RWPE2 (cell line): ENCODE measurements around the gene NDRG4.

Source experiments
- ATAC-seq: fragments of 200-7000 bp; cut with Tn5 transposase; 3 replicates; pipeline ENCODE4 v1.9.1; 2021; ENCODE audit warnings: low read depth
- DNase-seq: peaks from one replicate; pipeline ENCODE4 v3.0.0-alpha.2; 2020; ENCODE audit warnings: low spot score
- H3K27ac ChIP-seq: fragments of 450-650 bp; 2 replicates; pipeline ENCODE4 v1.5.1; 2017; ENCODE audit warnings: mild to moderate bottlenecking; ENCODE audit not compliant: poor library complexity, severe bottlenecking
- H3K27me3 ChIP-seq: fragments of 250-450 bp; sonication (Bioruptor Pico); 2 replicates; pipeline ENCODE4 v1.5.1; 2021; ENCODE audit warnings: mild to moderate bottlenecking, moderate library complexity; ENCODE audit not compliant: insufficient read depth, poor library complexity, severe bottlenecking
- H3K36me3 ChIP-seq: fragments of 250-450 bp; sonication (Bioruptor Pico); 2 replicates; pipeline ENCODE4 v1.5.1; 2020; ENCODE audit warnings: low read depth, mild to moderate bottlenecking, moderate library complexity
- H3K4me1 ChIP-seq: fragments of 250-450 bp; sonication (Bioruptor Pico); 2 replicates; pipeline ENCODE4 v1.5.1; 2021; ENCODE audit warnings: mild to moderate bottlenecking, moderate library complexity; ENCODE audit not compliant: insufficient read depth, poor library complexity, severe bottlenecking
- H3K4me3 ChIP-seq: fragments of 250-450 bp; sonication (Bioruptor Pico); 2 replicates; pipeline ENCODE4 v1.5.1; 2021; ENCODE audit warnings: mild to moderate bottlenecking, moderate library complexity; ENCODE audit not compliant: severe bottlenecking
- H3K9me3 ChIP-seq: fragments of 250-450 bp; sonication (Bioruptor Pico); 2 replicates; pipeline ENCODE4 v1.5.1; 2021; ENCODE audit warnings: mild to moderate bottlenecking, moderate library complexity; ENCODE audit not compliant: severe bottlenecking
- TF ChIP-seq, protein P1 (sequence below): fragments of 450-650 bp; IDR thresholded peaks from one replicate; pipeline ENCODE4 v1.5.1; 2017; ENCODE audit warnings: mild to moderate bottlenecking, moderate library complexity; ENCODE audit not compliant: poor library complexity, severe bottlenecking

NDRG4 gene

DNA sequence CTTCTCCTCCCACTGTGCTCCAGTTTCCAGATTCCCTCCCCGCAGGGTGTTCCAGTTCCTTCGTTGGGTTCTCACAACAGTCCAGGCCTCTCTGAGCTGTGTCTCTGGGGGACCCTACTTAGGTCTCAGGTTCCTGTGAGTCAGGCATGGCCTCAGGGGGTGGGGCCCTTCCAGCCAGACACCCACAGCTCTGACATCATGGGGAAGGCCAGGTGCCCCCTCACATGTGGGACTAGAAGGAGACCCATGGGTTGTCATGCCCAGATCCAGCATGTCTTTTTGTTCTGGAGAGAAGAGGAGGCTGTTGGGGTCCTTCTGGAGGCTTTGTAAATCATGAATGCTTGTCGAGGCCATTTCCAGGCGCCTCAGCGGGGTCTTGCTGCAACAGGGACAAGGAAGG lies 32.0 kb upstream of the NDRG4 start:
- H3K4me1 ChIP-seq = no peaks in the 10 kb centered on the region
- TF ChIP-seq, protein P1, sequence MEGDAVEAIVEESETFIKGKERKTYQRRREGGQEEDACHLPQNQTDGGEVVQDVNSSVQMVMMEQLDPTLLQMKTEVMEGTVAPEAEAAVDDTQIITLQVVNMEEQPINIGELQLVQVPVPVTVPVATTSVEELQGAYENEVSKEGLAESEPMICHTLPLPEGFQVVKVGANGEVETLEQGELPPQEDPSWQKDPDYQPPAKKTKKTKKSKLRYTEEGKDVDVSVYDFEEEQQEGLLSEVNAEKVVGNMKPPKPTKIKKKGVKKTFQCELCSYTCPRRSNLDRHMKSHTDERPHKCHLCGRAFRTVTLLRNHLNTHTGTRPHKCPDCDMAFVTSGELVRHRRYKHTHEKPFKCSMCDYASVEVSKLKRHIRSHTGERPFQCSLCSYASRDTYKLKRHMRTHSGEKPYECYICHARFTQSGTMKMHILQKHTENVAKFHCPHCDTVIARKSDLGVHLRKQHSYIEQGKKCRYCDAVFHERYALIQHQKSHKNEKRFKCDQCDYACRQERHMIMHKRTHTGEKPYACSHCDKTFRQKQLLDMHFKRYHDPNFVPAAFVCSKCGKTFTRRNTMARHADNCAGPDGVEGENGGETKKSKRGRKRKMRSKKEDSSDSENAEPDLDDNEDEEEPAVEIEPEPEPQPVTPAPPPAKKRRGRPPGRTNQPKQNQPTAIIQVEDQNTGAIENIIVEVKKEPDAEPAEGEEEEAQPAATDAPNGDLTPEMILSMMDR = no peak
- ATAC-seq (no peak), DNase-seq (no peak)
- no peaks in the 10 kb centered on the region for H3K9me3 ChIP-seq
- H3K27ac ChIP-seq = no peak overlapping the region
- no peak overlapping the region for H3K4me3 ChIP-seq
- no peaks in the 10 kb centered on the region for H3K36me3 ChIP-seq
- peaks cover 32% of the 10 kb centered on the region for H3K27me3 ChIP-seq

DNA sequence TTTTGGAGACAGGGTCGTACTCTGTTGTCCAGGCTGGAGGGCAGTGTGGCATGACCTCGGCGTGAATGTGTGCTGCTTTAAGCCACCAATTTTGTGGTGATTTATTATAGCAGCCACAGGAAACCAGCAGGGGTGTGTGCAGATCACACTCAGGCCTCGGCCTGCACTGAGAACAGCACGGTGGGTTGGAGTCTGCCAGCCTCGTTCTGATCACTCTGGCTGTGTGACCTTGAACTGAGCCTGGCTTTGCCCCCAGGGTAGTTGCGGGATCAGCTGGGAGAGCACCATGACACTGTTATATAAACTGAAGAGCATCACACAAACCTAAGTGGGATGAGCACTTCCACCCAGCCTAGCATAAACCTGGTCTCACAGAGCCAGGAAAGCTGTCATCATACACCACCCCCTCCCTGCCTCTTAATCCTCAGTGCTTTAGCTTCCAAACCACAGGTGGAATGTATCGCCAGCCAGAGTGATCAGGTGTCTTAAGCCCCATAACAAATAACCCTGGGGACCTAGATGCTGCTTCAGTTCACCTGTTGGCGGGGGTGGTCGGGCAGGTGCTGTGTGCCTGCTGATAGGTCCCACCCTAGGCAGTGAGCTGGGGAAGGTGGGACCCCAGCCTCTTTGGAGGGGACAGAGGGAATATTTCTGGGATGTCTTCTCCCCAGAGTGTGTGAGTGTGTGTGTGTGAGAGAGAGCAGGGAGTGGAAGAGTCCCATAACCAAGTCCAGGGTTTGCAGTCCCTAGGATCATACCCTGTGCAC lies 28.6 kb upstream of the NDRG4 start:
- TF ChIP-seq, protein P1 = no peak
- DNase-seq = no peak
- H3K4me1 ChIP-seq = no peaks in the 10 kb centered on the region

GRCh38 chr16:58472266-58472665 lies 27.7 kb upstream of the NDRG4 start:
- H3K27ac ChIP-seq = no peak overlapping the region
- no peak overlapping the region for H3K4me3 ChIP-seq
- DNase-seq = no peak
- H3K36me3 ChIP-seq = no peaks in the 10 kb centered on the region
- TF ChIP-seq, protein P1 = no peak
- ATAC-seq = no peak
- H3K4me1 ChIP-seq = no peaks in the 10 kb centered on the region
- H3K27me3 ChIP-seq = no peaks in the 10 kb centered on the region
- no peaks in the 10 kb centered on the region for H3K9me3 ChIP-seq

More for the DNA sequence above, 28.6 kb upstream of the NDRG4 start:
- Histone ChIP-seq H3K4me3 (no peak overlapping the region), H3K27ac (no peak overlapping the region), H3K9me3 (no peaks in the 10 kb centered on the region), H3K36me3 (no peaks in the 10 kb centered on the region), H3K27me3 (peaks cover 2% of the 10 kb centered on the region)
- ATAC-seq = no peak

DNA sequence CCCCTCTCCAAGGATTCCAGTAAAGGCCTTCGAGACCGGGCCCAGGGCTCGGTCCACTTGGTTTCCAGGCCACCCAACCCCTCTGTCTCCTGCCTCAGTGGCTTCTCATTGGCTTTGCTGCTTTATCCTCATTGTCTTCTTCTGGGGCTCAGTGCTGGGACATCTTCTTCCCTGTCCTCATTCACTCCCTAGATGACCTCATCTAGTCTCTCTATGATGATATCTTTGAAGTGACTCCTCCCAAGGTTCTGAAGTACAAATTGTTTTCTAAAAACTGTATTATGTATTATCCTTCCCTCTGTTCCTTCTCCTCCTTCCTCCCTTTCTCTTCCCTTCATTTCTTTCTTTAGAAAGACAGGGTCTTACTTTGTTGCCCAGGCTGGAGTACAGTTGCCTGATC lies 27.1 kb upstream of the NDRG4 start:
- ATAC-seq (no peak), DNase-seq (no peak)
- Histone ChIP-seq H3K4me1 (no peaks in the 10 kb centered on the region), H3K27me3 (no peaks in the 10 kb centered on the region), H3K4me3 (no peak overlapping the region), H3K27ac (no peak overlapping the region), H3K36me3 (no peaks in the 10 kb centered on the region), H3K9me3 (no peaks in the 10 kb centered on the region)
- TF ChIP-seq, protein P1 = no peak

DNA sequence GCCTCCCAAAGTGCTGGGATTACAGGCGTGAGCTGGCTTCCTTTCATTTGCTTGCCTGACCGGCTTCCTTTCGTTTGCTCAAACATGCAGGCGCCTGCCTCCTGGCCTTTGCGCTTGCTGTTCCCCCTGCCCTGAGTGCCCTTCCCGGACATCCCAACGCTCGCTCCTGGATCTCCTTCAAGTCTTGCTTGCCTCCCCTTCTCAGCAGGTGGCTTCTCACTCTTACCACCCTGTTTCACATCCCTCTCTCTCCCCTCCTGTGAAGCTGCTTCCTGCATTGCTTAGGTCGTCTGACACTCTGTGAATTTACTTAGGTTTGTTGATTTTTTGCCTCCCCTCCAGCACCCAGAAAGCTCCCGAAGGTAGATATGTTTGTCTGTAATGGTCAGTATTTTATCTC lies 25.6 kb upstream of the NDRG4 start:
- H3K36me3 ChIP-seq = no peaks in the 10 kb centered on the region
- TF ChIP-seq, protein P1 = no peak
- DNase-seq = no peak
- H3K27ac ChIP-seq = no peak overlapping the region
- H3K4me3 ChIP-seq = no peak overlapping the region
- no peak for ATAC-seq
- no peaks in the 10 kb centered on the region for H3K27me3 ChIP-seq
- no peaks in the 10 kb centered on the region for H3K4me1 ChIP-seq
- no peaks in the 10 kb centered on the region for H3K9me3 ChIP-seq
